HG02798 (cell line): ENCODE data around the gene VGF.

Experiments used
- ATAC-seq: cut with Tn5 transposase; IDR thresholded peaks from one replicate; pipeline ENCODE4 v1.9.1; 2021; ENCODE audit warnings: mild to moderate bottlenecking; ENCODE audit not compliant: unreplicated experiment, poor library complexity

Gene VGF

GRCh38 chr7:101186844-101187428, 21.6 kb upstream of the VGF start:
- no peak for ATAC-seq

GRCh38 chr7:101186194-101186593, 20.8 kb upstream of the VGF start:
- ATAC-seq, result no peak

- ATAC-seq, result no peak
Observed at GRCh38 chr7:101185258-101185839, 20.0 kb upstream of the VGF start.

- no peak for ATAC-seq
Observed at GRCh38 chr7:101180130-101180755, 14.9 kb upstream of the VGF start, which contains the start of gene NAT16. TSS of gene NAT16 (minus strand) at chr7:101180293. CDS start at chr7:101174807, 5,486 bp downstream.

GRCh38 chr7:101179713-101180112, 14.3 kb upstream of the VGF start:
- ATAC-seq, result no peak

GRCh38 chr7:101179117-101179516, 13.7 kb upstream of the VGF start:
- ATAC-seq, result no peak

GRCh38 chr7:101177644-101178043, 12.3 kb upstream of the VGF start:
- ATAC-seq, result no peak

- no peak for ATAC-seq
Observed at GRCh38 chr7:101175664-101176063, 10.3 kb upstream of the VGF start.

GRCh38 chr7:101174322-101174854, 9.0 kb upstream of the VGF start:
- no peak for ATAC-seq

- ATAC-seq, result peak; percentile 42
Observed at GRCh38 chr7:101173752-101174244, 8.4 kb upstream of the VGF start.

- ATAC-seq, result no peak
Observed at GRCh38 chr7:101172854-101173751, 7.7 kb upstream of the VGF start.

GRCh38 chr7:101172005-101172853, 6.9 kb upstream of the VGF start:
- no peak for ATAC-seq

GRCh38 chr7:101171442-101171837, 6.1 kb upstream of the VGF start:
- no peak for ATAC-seq

- ATAC-seq, result no peak
Observed at GRCh38 chr7:101170617-101171441, 5.5 kb upstream of the VGF start.

- ATAC-seq, result peak; percentile 45
Observed at GRCh38 chr7:101169838-101170551, 4.6 kb upstream of the VGF start.

GRCh38 chr7:101169110-101169837, 3.9 kb upstream of the VGF start:
- no peak for ATAC-seq

- ATAC-seq, result no peak
Observed at GRCh38 chr7:101168412-101169049, 3.2 kb upstream of the VGF start.
